HG03571 (cell line): ENCODE results near the gene FOXP1.

Experiments
- ATAC-seq: cut with Tn5 transposase; IDR thresholded peaks from one replicate; pipeline ENCODE4 v1.9.1; 2021; ENCODE audit not compliant: unreplicated experiment

The FOXP1 gene

GRCh38 chr3:71120012-71120411 is 463.5 kb downstream of the FOXP1 start:
- no peak for ATAC-seq

GRCh38 chr3:71119171-71119570 is 464.4 kb downstream of the FOXP1 start:
- no peak for ATAC-seq

GRCh38 chr3:71118436-71118835 is 465.1 kb downstream of the FOXP1 start:
- ATAC-seq = no peak

GRCh38 chr3:71117572-71118247 is 465.8 kb downstream of the FOXP1 start:
- ATAC-seq = no peak

DNA sequence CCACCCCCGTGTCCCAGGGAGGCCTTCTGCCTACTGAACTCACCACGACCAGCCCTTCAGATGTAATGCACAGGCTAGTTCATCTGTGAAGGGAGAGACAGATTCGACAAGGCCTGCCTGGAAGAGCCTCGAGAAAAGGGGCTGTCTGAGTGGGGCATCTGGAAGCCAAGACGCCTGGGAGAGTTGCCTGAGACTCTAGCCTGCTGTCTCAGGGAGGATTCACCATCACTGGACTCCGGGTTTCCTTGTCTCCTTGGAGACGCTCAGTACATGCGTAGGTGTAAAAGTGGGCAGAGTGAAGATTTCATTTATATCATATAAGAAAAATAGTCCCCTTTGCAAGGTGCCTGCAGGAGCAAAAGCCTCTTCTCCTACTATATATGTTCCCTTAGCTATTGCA is 468.9 kb downstream of the FOXP1 start:
- no peak for ATAC-seq

DNA sequence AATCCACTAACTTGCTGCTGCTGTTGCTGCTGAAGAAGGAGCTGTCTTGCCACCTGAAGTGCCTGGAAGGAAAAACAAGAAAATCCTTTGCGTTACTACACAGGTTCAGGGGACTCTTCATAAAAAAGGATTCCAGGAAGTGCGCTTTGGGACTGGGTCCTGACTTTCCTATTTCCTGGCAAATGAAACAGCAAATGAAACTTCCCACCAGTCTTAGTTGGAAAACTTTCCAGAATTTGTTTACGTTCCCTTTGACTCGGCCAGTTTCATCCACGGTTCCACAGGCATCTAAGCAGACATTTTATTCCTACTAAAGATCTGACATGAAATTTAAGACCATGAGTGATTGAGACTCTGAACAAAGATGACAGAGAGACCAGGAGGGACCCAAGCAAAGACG is 471.0 kb downstream of the FOXP1 start:
- ATAC-seq = no peak

DNA sequence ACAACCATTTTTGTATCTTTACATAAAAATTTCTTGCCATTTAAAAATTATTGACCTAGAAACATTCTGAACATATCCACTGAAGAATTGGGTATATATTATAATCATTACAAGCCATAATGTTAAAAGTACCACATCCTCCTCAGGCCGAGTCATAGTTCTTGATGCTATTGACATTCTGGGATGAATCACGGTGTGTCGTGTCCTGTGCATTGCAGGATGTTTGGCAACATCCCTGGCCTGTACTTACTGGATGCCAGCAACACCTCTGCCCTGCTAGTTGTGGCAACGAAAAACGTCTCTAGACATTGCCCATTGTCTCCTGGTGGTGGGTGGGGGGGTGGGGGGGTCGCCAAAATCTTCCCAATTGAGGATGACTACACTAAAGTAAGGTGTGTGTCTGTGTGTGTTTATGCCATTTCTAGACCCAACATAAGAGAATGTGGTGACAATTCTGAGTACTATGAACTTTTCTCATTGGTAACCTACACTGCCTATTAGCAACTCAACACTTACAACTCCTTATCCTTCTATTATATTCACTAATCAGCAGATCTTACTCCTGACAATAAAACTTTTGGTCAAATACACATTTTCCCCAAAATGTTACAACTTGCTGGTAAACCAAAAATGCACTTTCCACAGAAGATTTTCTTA is 471.6 kb downstream of the FOXP1 start:
- no peak for ATAC-seq

DNA sequence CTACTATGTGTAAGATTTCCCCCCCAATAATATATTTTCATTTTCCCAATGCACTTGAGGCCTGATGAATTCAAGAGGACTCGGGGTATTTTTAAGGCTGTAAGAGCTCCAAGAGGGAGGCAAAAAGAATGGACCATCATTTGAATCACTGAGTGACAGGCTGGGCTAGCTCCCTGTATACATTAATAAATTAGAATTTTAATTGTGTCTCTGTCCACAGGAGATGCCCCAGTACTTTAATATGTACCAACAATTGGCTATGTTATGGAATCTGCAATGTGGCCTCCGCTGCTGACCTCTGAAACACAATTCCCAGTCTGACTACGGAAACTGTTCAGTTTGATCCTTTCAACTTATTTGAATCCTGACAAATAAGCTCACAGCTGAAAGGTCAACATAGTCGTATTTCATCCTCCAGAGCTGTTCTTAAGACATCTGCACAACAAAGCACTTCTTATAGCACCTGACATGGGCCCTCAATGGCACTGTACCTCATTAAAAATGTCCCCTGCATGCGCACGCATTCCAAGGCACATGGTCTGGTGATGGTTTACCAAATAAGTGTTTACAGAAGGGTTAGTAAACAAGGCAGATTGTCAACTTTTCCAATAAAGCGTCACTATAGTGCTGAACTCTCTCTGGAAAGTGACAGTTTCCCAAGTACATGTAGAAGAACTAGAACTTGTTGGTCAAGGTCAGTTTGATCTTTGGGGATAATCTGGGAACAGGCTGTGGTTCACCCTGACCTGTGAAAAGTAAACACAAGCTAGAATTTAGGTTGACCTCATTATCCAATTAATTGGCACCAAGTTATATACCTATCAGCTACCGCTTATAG is 472.9 kb downstream of the FOXP1 start:
- ATAC-seq = no peak

GRCh38 chr3:71109977-71110285 is 473.6 kb downstream of the FOXP1 start:
- ATAC-seq = no peak

- ATAC-seq = no peak
Measured at GRCh38 chr3:71109241-71109976, 474.1 kb downstream of the FOXP1 start.

DNA sequence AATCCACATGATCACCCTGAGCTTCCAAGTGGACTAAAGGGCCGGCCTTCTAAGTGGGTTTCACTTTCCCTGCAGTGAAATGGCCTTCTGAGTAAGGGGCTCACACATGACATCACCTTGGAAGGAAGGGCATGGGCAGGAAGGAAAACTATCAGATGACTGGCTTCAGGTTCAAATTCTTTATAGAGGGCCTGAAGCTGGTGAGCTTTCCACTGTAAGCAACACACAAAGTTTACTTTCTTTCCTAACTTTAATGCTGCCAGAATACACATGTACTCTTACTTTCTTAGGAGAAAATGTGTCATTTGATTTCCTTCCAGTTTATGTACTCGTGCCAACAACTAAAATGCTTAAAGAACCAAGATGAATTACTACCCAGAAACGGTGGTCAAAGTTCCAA is 475.6 kb downstream of the FOXP1 start:
- no peak for ATAC-seq

GRCh38 chr3:71104976-71105375 is 478.6 kb downstream of the FOXP1 start:
- no peak for ATAC-seq

GRCh38 chr3:71104556-71104955 is 479.0 kb downstream of the FOXP1 start:
- no peak for ATAC-seq

DNA sequence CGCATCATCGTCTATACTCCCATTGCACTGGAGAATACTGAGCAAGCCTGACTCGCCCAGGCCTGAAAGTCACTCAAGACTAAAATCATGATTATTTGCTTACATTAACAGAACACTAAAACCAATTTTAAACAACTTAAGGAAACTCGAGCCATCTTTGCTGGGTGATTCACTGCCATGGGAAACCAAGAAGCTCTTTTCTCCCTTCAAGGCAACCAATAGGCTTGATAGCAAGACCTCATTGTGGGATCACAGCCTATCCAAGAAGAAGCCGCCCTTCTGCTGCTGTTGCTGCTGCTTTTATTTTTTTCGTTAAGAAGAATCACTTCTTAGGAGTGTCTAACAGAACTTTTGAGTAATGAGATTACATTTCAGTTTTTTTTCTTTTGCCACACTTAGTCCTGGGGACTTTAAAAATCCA is 479.4 kb downstream of the FOXP1 start:
- no peak for ATAC-seq

GRCh38 chr3:71103430-71103921 is 480.1 kb downstream of the FOXP1 start:
- ATAC-seq = no peak

- ATAC-seq = no peak
Measured at GRCh38 chr3:71102111-71102983, 481.2 kb downstream of the FOXP1 start.

GRCh38 chr3:71101626-71102025 is 481.9 kb downstream of the FOXP1 start:
- ATAC-seq = no peak

GRCh38 chr3:71101014-71101413 is 482.5 kb downstream of the FOXP1 start:
- ATAC-seq = no peak

- ATAC-seq = no peak
Measured at GRCh38 chr3:71099997-71100719, 483.4 kb downstream of the FOXP1 start.

DNA sequence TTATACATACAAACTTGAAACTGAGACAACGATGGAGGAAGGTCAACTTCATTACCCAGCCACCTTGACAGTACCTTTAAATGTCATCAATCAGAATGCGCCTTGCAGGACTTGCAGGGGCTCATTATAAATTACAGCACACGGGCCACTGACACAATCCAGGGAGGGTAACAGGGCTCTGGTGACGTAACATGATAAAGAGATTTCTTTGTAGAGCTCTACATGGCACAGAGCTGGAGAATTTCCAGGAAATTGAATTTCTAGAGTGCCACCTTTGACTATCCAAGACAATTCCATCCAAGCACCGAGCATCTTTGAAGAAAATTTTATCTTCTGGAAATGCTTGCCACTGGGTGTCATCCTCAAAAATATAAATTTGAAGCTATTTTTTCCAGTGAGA is 486.0 kb downstream of the FOXP1 start:
- ATAC-seq = no peak
